GM12891 (cell line): ENCODE measurements around the gene GPER1.
A peak's percentile ranks its signal among the peaks of the same experiment; 100 is the strongest.

Experiments
- DNase-seq: peaks from one replicate; pipeline ENCODE4 v3.0.0; 2011; ENCODE audit warnings: low spot score; ENCODE audit not compliant: insufficient read length
- FAIRE-seq: peaks from 2 replicates; lab custom pipeline; 2011; peaks lifted over from hg19 to GRCh38; lab: Jason Lieb, UNC
- PAX5 ChIP-seq: IDR thresholded peaks from 2 replicates; pipeline ENCODE4 v1.6.1; 2011; ENCODE audit warnings: low read length, moderate library complexity, mild to moderate bottlenecking; ENCODE audit not compliant: insufficient read depth, severe bottlenecking
- POLR2A ChIP-seq: IDR thresholded peaks from 2 replicates; pipeline ENCODE4 v1.6.1; 2011; ENCODE audit warnings: low read depth, low read length, control low read depth
- POLR2AphosphoS5 ChIP-seq: IDR thresholded peaks from 2 replicates; pipeline ENCODE4 v1.6.1; 2011; ENCODE audit warnings: low read depth, low read length, control low read depth
- POU2F2 ChIP-seq: IDR thresholded peaks from 2 replicates; pipeline ENCODE4 v1.6.1; 2011; ENCODE audit warnings: low read depth, mild to moderate bottlenecking, control low read depth, low read length, moderate library complexity
- SPI1 ChIP-seq: IDR thresholded peaks from 2 replicates; pipeline ENCODE4 v1.6.1; 2011; ENCODE audit warnings: low read depth, low read length, control low read depth
- TAF1 ChIP-seq: IDR thresholded peaks from 2 replicates; pipeline ENCODE4 v1.6.1; 2011; ENCODE audit warnings: low read depth, low read length, control low read depth

Gene GPER1

DNA sequence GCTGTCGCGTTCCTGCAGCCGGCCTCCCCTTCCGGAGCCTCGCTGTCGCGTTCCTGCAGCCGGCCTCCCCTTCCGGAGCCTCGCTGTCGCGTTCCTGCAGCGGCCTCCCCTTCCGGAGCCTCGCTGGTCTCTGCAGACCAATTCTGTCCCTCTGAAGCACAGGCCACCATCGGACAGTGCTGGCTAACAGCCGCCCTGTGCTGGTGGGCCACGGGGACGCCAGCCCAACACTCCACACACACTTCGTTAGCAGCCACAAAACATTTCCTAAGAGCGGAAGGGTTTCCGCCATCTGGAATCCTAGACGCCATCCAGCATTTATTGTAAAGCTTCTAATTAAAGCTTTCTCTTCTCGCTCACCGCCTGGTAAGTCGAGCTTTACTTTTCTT lies 11.2 kb downstream of the GPER1 start:
- no peak for DNase-seq
- TF ChIP-seq SPI1 (no peak), POLR2A (no peak), POU2F2 (no peak), PAX5 (no peak), TAF1 (no peak)
- FAIRE-seq = no peak

DNA sequence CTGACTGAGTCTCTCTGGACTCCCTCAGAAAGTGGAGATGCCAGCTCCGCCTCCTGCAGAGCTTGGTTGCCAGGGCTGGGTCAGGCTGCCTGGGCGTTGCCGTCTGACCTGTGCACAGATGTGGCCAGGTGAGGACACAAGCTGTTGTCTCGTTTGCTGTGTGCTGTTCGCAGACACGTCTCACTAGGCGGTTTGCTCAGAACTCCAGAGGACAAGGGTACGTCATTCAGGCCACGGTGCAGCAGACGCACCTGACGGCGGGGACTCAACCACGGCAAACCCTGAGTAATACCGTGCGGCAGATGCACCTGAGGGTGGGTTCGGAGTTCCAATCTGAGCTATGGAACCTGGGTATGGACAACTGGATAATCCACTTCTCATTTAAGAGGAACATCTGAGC lies 11.7 kb downstream of the GPER1 start:
- TF ChIP-seq PAX5 (no peak), POLR2A (no peak), POU2F2 (no peak)
- no peak for FAIRE-seq
- no peak for DNase-seq

DNA sequence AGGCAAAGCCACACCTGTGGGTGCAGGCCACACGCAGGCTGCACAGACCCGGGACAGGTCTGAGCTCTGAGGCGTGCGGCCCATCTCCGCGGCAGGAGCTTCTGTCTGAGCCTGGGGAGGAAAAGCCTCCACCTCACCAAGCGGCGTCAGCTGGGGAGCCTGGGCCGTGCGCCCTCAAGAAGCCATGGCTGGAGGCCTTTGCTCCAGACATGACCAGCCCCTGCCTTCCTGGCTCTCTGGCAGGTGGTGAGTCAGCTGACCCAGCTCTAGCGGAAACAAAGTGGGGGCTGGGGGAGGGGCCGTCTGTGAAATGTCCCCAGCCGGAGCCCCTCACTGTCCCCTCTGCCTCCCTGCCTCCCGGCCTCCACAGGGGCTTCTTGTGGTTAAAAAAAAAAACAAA lies 12.5 kb downstream of the GPER1 start:
- FAIRE-seq (no peak), DNase-seq (no peak)
- TF ChIP-seq POU2F2 (no peak), TAF1 (no peak), POLR2A (no peak), PAX5 (no peak), POLR2AphosphoS5 (no peak), SPI1 (no peak)

DNA sequence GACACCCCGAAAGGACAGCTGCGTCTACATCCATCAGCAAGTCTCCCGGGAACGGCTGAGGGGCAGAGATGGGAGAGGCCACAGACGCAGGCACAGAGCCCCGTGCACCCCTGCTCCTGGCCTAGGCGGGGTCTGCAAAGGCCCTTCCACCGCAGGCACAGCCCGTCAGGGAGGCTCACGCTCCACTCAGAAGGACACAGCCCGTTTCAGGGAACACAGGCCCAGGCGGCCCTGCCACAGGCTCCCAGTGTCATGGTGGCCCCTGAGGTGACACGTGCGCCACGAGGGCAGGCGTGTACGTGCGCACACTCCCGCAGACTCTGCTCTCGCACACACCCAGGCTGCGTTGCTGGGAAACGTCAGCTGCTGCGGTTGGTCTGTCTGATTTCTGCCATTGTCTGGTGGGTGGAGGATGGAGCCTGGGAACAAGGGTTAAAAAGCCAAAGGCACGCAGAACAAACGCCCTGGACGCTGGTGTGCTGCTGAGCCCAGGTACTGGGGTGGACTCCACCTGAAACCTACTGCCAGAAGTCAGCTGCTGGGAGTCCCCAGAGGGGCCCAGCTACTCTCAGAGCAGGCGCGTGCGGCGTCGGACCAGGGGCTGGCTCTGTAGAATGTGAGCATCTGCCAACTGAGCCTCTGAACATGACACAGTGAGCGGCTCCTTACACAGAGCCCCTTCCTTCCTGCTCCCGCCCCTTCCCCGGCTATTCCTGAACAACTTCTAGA lies 13.1 kb downstream of the GPER1 start:
- FAIRE-seq (no peak), DNase-seq (no peak)
- TF ChIP-seq TAF1 (no peak), PAX5 (no peak), POLR2AphosphoS5 (no peak), POLR2A (no peak), SPI1 (no peak), POU2F2 (no peak)

DNA sequence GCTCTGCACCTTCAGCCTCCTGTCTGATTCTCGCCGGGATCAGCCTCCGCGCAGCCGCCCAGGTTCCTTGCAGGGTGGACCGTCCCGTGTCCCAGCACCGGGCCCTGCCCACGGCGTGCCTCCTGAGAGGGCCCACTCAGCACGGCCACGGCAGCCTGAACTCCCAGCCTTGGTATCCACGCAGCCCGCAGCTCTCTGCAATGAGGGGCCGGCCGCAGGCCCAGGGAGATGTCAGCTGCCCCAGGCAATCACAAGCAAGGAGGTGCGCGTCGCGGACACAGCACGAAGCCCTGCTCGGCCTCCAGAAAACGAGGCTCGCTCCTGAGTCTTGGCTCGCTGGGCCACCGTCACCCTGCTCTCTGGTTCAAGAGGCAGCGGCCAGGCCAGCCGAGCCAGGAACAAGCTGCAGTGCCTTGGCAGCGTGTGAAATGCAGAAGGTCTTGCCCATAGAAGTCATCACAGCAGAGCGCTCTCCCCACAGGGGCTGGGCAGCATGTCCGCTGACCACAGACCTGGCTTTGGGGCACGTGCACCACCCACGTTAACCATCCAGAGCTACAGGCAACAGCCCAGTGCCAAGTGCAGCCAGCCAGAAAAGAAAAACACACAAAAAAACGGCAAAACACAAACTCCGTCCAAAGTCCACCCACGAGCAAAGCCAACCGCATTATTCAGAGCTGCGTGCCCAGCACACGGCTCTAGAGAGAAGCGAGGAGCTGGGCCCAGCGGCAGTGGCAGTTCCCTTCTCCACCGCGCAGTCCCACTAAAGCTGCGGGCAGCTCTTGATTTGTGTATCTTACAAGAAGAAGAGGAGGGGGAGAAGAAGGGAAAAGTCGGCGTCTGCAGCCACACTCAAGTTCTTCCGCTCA lies 13.9 kb downstream of the GPER1 start:
- TF ChIP-seq POLR2A (no peak), PAX5 (no peak), TAF1 (no peak), SPI1 (no peak), POU2F2 (no peak), POLR2AphosphoS5 (no peak)
- DNase-seq (no peak), FAIRE-seq (no peak)

DNA sequence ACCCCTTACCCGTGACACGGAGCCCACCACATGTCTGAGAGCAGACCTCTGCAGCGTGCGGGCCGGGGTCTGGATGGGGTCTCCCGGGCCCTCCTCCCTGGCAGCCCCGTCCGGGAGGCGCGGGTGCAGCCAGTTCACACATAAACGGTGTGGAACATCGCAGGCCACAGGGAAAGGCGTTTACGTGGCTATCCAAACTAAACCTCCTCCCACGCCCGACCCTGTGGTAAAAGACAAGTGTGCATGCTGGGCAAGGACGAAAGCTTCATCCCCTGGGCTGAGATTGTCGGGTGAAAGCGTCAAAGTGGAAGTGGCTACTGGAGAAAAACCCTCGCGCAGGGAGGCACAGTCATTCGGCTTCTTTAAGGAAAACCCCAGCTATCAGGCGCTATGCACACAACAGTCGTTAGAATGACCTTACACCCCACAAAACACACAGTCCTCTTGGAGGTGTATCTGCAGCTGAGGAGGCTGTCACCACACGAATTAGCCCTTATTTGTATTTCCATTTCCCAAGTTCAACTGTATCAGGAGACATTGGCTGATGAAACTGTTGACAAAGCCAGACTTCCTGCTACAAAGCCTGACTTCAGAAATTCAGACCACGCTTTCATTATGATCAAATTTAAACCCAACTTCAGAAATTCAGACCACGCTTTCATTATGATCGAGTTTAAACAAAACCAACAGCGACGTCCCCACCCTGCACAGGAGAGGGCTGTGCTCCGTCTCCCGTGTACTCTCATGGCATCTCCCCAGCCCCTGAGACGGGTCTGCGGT lies 15.3 kb downstream of the GPER1 start:
- FAIRE-seq (peak; percentile 91), DNase-seq (no peak)
- TF ChIP-seq SPI1 (peak; percentile 83), PAX5 (no peak)

DNA sequence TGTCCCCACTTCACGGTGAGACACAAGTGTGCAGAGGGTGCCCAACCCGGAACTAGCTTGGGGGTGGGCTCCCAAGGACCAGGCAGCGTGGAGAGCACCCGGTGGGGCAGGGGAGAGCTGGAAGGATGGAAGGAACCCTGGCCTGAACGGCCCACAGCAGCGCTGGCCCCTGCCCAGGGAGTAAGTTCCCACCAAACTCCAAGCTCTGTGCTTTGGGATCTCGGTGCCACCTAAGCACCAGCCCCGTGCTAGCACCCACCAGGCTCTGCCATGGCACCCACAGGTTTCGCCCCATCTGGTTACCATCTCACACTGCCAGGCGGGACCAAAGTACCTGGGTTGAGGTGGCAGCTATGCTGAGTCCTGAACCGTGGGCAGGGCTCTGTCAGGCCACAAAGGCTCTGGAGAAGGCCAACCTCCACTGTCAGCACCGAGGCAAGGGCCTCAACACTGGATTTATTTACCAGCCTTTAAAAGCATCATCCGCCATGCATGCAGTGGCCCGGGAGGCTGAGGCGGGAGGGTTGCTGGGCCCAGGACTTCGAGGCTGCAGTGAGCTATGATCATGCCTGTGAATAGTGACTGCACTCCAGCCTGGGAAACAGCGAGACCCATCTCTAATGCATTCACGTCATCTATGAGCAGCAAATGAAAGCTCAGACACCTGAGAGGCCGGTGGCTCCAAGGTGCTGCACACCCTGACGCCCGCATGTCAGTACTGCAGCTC lies 16.0 kb downstream of the GPER1 start:
- FAIRE-seq = no peak
- TF ChIP-seq POLR2A (no peak), POU2F2 (no peak), SPI1 (no peak), TAF1 (no peak), POLR2AphosphoS5 (no peak), PAX5 (no peak)

DNA sequence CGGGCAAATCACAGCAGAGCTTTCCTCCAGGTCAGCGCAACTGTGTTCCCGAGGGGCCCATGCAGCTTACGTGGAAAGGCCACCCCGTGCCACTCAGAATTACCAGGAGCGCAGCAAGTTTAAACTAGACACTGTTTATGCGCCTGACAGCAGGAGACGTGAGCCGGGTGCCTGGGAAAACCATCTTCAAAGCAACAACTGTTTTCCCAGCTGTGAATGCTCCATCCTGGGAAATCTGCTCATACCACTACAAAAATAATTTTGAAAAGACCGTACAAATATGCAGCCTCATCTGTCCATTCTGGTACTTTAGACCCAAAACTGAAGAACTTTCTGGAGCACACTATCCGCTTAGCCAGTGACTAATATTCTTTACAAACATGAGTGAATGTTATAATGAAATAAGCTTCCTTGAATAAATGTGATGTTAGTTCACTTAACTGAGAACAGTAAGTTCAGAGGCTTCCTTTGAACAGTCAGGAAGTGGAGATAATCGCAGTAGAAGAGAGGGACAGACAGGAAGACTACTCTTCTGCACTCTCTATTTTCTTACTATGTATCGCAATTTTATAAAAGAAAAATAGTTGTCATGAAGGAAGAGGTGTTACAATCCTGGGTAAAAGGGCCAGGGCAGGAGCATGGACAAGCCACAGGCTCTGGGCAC lies 16.7 kb downstream of the GPER1 start:
- DNase-seq (no peak), FAIRE-seq (no peak)
- no peak for TF ChIP-seq POLR2A
- TF ChIP-seq POLR2AphosphoS5 = no peak
- TF ChIP-seq POU2F2 = no peak
- TF ChIP-seq PAX5 = no peak
- TF ChIP-seq TAF1 = no peak
- no peak for TF ChIP-seq SPI1

More for the DNA sequence above, 16.0 kb downstream of the GPER1 start:
- no peak for DNase-seq
